Smooth muscle cell (in vitro differentiated cells): ENCODE measurements around the gene TXNDC9. TPM values are rescaled to one million over a fixed set of nuclear protein-coding genes. Genes with fewer than 3 reads are reported as not detected.

ENCODE experiments used
- DNase-seq: peaks from one replicate; lab custom pipeline; 2025; ENCODE audit not compliant: unreplicated experiment; lab: John Stamatoyannopoulos, UW
- H2AFZ ChIP-seq: fragments of 200-600 bp; sonication (generic); 2 replicates; pipeline ENCODE4 v1.6.0; 2016; ENCODE audit warnings: antibody characterized with exemption, low read depth, mild to moderate bottlenecking
- H3F3A ChIP-seq: fragments of 200-600 bp; sonication (generic); 2 replicates; pipeline ENCODE4 v1.6.0; 2017; ENCODE audit warnings: antibody characterized with exemption, low read depth
- H3K27ac ChIP-seq: fragments of 200-600 bp; sonication (generic); 2 replicates; pipeline ENCODE4 v1.5.1; 2016; ENCODE audit warnings: low read depth, mild to moderate bottlenecking
- H3K27me3 ChIP-seq: fragments of 200-600 bp; sonication (generic); 2 replicates; pipeline ENCODE4 v1.6.1; 2016; ENCODE audit warnings: low read depth, mild to moderate bottlenecking
- H3K36me3 ChIP-seq: fragments of 200-600 bp; sonication (generic); 2 replicates; pipeline ENCODE4 v1.5.1; 2016; ENCODE audit warnings: low read depth
- H3K4me1 ChIP-seq: fragments of 200-600 bp; sonication (generic); 2 replicates; pipeline ENCODE4 v1.5.1; 2016; ENCODE audit warnings: low read depth
- H3K4me2 ChIP-seq: fragments of 200-600 bp; sonication (generic); 2 replicates; pipeline ENCODE4 v1.6.0; 2016; ENCODE audit warnings: mild to moderate bottlenecking
- H3K4me3 ChIP-seq: fragments of 200-600 bp; sonication (generic); 2 replicates; pipeline ENCODE4 v1.5.1; 2016; ENCODE audit warnings: mild to moderate bottlenecking
- H3K79me2 ChIP-seq: fragments of 200-600 bp; sonication (generic); 2 replicates; pipeline ENCODE4 v1.6.0; 2016; ENCODE audit warnings: low read depth, mild to moderate bottlenecking
- H3K9ac ChIP-seq: fragments of 200-600 bp; sonication (generic); 2 replicates; pipeline ENCODE4 v1.6.0; 2016; ENCODE audit warnings: low read depth
- H3K9me3 ChIP-seq: fragments of 200-600 bp; sonication (generic); replicated peaks from 2 replicates; pipeline ENCODE4 v1.5.1; 2016; ENCODE audit warnings: low read depth
- H4K20me1 ChIP-seq: fragments of 200-600 bp; sonication (generic); 2 replicates; pipeline ENCODE4 v1.6.0; 2016; ENCODE audit warnings: low read depth
- CTCF ChIP-seq: fragments of 200-600 bp; sonication (generic); IDR thresholded peaks from 2 replicates; pipeline ENCODE4 v1.5.1; 2017; ENCODE audit warnings: borderline replicate concordance, mild to moderate bottlenecking, antibody characterized with exemption; ENCODE audit not compliant: insufficient read depth, poor library complexity, severe bottlenecking
- WGBS: methylation state at CpG from one replicate; pipeline ENCODE4 v1.1.7; 2016; ENCODE audit warnings: low lambda C conversion rate; 5-methylcytosine and 5-hydroxymethylcytosine counted together
- polyA plus RNA-seq: library from polyadenylated mRNA; unstranded; fragments of >200 nt; fragmentation: Nextera tagmentation; extraction: Ambion mirVana; gene quantifications from 2 replicates; pipeline ENCODE4 v1.2.1, GENCODE V29; 2016
- total RNA-seq: library from RNA; depleted of rRNA; stranded (reverse); fragments of >200 nt; gene quantifications from 2 replicates; pipeline ENCODE4 v1.2.3, GENCODE V29; 2014

The TXNDC9 gene
- total and polyA plus RNA-seq, 2 experiments from 2014 or later: 38.0 to 53.8 TPM

DNA sequence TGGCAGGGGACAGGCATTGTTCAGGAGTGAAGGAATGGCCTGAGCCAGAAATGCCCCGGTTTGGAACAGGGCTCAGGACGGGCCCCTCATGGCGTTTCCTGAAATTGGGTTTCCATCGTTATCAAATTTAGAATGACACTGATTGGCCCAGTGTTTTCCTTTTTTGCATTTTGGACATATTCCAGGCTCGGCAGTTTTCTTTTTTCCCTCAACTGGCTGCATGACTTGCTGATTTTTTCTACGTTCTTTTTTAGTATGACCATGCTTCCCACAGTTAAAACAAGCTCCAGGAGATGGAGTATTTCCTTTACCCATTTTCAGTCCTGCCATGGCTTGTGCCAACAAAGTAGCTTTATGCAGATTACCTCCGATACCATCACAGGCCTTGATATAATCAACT, 60.3 kb downstream of the TXNDC9 start:
- Histone ChIP-seq H3K4me3 (no peak overlapping the region), H3F3A (no peaks in the 10 kb centered on the region), H2AFZ (no peak overlapping the region), H3K36me3 (no peaks in the 10 kb centered on the region), H3K27me3 (no peaks in the 10 kb centered on the region), H3K79me2 (no peaks in the 10 kb centered on the region), H4K20me1 (no peaks in the 10 kb centered on the region), H3K4me1 (no peaks in the 10 kb centered on the region), H3K4me2 (no peak overlapping the region), H3K9ac (no peak overlapping the region), H3K9me3 (peaks cover 4% of the 10 kb centered on the region), H3K27ac (no peak overlapping the region)
- no peak for DNase-seq
- WGBS: 94% methylated on average over 7 of the region's 7 CpGs
- no peak for TF ChIP-seq CTCF

Other genes starting within 250 kb of the TXNDC9 start
- gene C2orf15, start 194.6 kb downstream of the TXNDC9 start, total RNA-seq: 0.13 and 0.18 TPM in 2 replicates
- 2.0 TPM in 1 of 2 replicates, not detected in the other for gene C2orf15, start 194.6 kb downstream of the TXNDC9 start, polyA plus RNA-seq
- 1.3 and 30.4 TPM in 2 replicates for gene TSGA10, start 181.4 kb downstream of the TXNDC9 start, total RNA-seq
- gene TSGA10, start 181.4 kb downstream of the TXNDC9 start, polyA plus RNA-seq: 1.1 and 3.4 TPM in 2 replicates
- 1.5 and 4.7 TPM in 2 replicates for gene LIPT1, start 181.4 kb downstream of the TXNDC9 start, total RNA-seq
- gene LIPT1, start 181.4 kb downstream of the TXNDC9 start, polyA plus RNA-seq: 1.9 and 3.0 TPM in 2 replicates
- gene MITD1, start 155.3 kb downstream of the TXNDC9 start, total RNA-seq: 53.5 and 60.2 TPM in 2 replicates
- gene MITD1, start 155.3 kb downstream of the TXNDC9 start, polyA plus RNA-seq: 31.5 and 38.6 TPM in 2 replicates
- 20.8 and 23.1 TPM in 2 replicates for gene MRPL30, start 155.1 kb downstream of the TXNDC9 start, total RNA-seq
- 16.5 and 18.8 TPM in 2 replicates for gene MRPL30, start 155.1 kb downstream of the TXNDC9 start, polyA plus RNA-seq
- gene LYG2, start 80.7 kb downstream of the TXNDC9 start, total RNA-seq: not detected in 2 replicates
- gene LYG2, start 80.7 kb downstream of the TXNDC9 start, polyA plus RNA-seq: not detected in 2 replicates
- 1.1 and 1.6 TPM in 2 replicates for gene LYG1, start 35.1 kb downstream of the TXNDC9 start, total RNA-seq
- 0.16 and 1.5 TPM in 2 replicates for gene LYG1, start 35.1 kb downstream of the TXNDC9 start, polyA plus RNA-seq
- 23.3 and 29.2 TPM in 2 replicates for gene EIF5B, start 1.1 kb upstream of the TXNDC9 start, total RNA-seq
- gene EIF5B, start 1.1 kb upstream of the TXNDC9 start, polyA plus RNA-seq: 17.1 and 21.7 TPM in 2 replicates
- gene REV1, start 153.7 kb upstream of the TXNDC9 start, total RNA-seq: 20.6 and 38.9 TPM in 2 replicates
- gene REV1, start 153.7 kb upstream of the TXNDC9 start, polyA plus RNA-seq: 9.5 and 20.2 TPM in 2 replicates